HCT116 (cell line): ENCODE measurements around the gene KCND2. TPM values are rescaled to one million over a fixed set of nuclear protein-coding genes. Genes with fewer than 3 reads are reported as not detected.

ENCODE experiments used
- ATAC-seq: fragments of 200-7000 bp; cut with Tn5 transposase; 2 replicates; pipeline ENCODE4 v1.9.1; 2020; ENCODE audit warnings: mild to moderate bottlenecking, moderate library complexity
- BruUV-seq: library from RNA; stranded (reverse); fragments of 400-500 nt; replicated peaks from 2 replicates; lab custom pipeline; 2021; lab: Mats Ljungman, UMichigan
- CTCF ChIA-PET: fragments of 300-600 bp; sonication (Branson Sonifier 250); formaldehyde crosslinking; loops from one replicate; lab custom pipeline; 2021; ENCODE audit warnings: antibody characterized with exemption; lab: Charles Lee
- POLR2A ChIA-PET: fragments of 300-600, 350-600 bp; sonication (Branson Sonifier 250); formaldehyde crosslinking; loops from one replicate; lab custom pipeline; 2021; ENCODE audit warnings: antibody characterized with exemption; lab: Charles Lee
- RAD21 ChIA-PET, 2 experiments: fragments of 300-600 bp; sonication (Branson Sonifier 250); formaldehyde crosslinking; loops; one replicate each; lab custom pipeline; 2023; ENCODE audit warnings: low total read pairs in 2 of 2; ENCODE audit not compliant: uncharacterized antibody in 2 of 2, unreplicated experiment in 2 of 2, low non-redundant PET in 1 of 2; lab: Charles Lee
- DNase-seq: peaks from one replicate; pipeline ENCODE4 v3.0.0-alpha.2; 2010; ENCODE audit warnings: low read depth, low spot score
- H2AFZ ChIP-seq: fragments of 200-600 bp; shearing (Covaris generic), sonication (generic); 2 replicates; pipeline ENCODE4 v1.6.1; 2017; ENCODE audit warnings: low read depth, mixed run types, mixed read lengths, antibody characterized with exemption, low read length; ENCODE audit not compliant: poor library complexity, severe bottlenecking
- H3K27ac ChIP-seq: 2 replicates; pipeline ENCODE4 v1.5.1; 2012; ENCODE audit warnings: low read depth, low read length
- H3K27me3 ChIP-seq: fragments of 200-600 bp; sonication (generic); 2 replicates; pipeline ENCODE4 v1.6.1; 2016; ENCODE audit warnings: mixed run types, low read length, mixed read lengths; ENCODE audit not compliant: insufficient read depth
- H3K36me3 ChIP-seq, 2 experiments: fragments of 200-500 bp in 1 of 2; fragments of 200-600 bp in 1 of 2; sonication (Bioruptor generic) in 1 of 2; sonication (generic) in 1 of 2; 2 replicates each; pipeline versions ENCODE4 v1.5.1 to v1.6.1; 2014 to 2016; ENCODE audit warnings: low read length in 2 of 2, inconsistent platforms in 1 of 2, mixed read lengths in 1 of 2, mixed run types in 1 of 2; ENCODE audit not compliant: insufficient read depth in 2 of 2, control insufficient read depth in 1 of 2
- H3K4me1 ChIP-seq, 2 experiments: fragments of 200-600 bp in 1 of 2; sonication (generic) in 1 of 2; 2 replicates each; pipeline versions ENCODE4 v1.5.1 to v1.6.1; 2012 to 2017; ENCODE audit warnings: low read length in 2 of 2, inconsistent platforms in 1 of 2, mild to moderate bottlenecking in 1 of 2, mixed read lengths in 1 of 2, mixed run types in 1 of 2, moderate library complexity in 1 of 2; ENCODE audit not compliant: insufficient read depth in 2 of 2, control insufficient read depth in 1 of 2
- H3K4me2 ChIP-seq: fragments of 200-600 bp; sonication (generic); 2 replicates; pipeline ENCODE4 v1.6.1; 2017; ENCODE audit warnings: mixed run types, low read length, mixed read lengths
- H3K4me3 ChIP-seq, 2 experiments: fragments of 200-600 bp in 1 of 2; sonication (generic) in 1 of 2; replicated peaks in 1 of 2; 2 replicates each; pipeline ENCODE4 v1.5.1; 2011 to 2016; ENCODE audit warnings: low read length in 2 of 2, control low read depth in 1 of 2, low read depth in 1 of 2, mild to moderate bottlenecking in 1 of 2, mixed read lengths in 1 of 2, mixed run types in 1 of 2
- H3K79me2 ChIP-seq: fragments of 200-600 bp; sonication (generic); 2 replicates; pipeline ENCODE4 v1.6.1; 2017; ENCODE audit warnings: mild to moderate bottlenecking, mixed run types, low read length, moderate library complexity, mixed read lengths; ENCODE audit not compliant: insufficient read depth
- H3K9ac ChIP-seq: fragments of 200-600 bp; sonication (generic); 2 replicates; pipeline ENCODE4 v1.6.1; 2016; ENCODE audit warnings: low read length, mixed read lengths
- H3K9me2 ChIP-seq: fragments of 200-600 bp; sonication (generic), shearing (Covaris generic); 2 replicates; pipeline ENCODE4 v1.6.1; 2017; ENCODE audit warnings: mixed run types, mild to moderate bottlenecking, moderate library complexity; ENCODE audit not compliant: insufficient read depth
- H3K9me3 ChIP-seq, 2 experiments: fragments of 200-500 bp in 1 of 2; fragments of 200-600 bp in 1 of 2; sonication (Bioruptor generic) in 1 of 2; sonication (generic) in 1 of 2; 2 replicates each; pipeline ENCODE4 v1.6.1; 2014 to 2017; ENCODE audit warnings: low read length in 2 of 2, mixed read lengths in 2 of 2, inconsistent platforms in 1 of 2, low read depth in 1 of 2, mild to moderate bottlenecking in 1 of 2, mixed run types in 1 of 2, moderate library complexity in 1 of 2; ENCODE audit not compliant: control insufficient read depth in 1 of 2, insufficient read depth in 1 of 2
- H4K20me1 ChIP-seq: fragments of 200-600 bp; sonication (generic), shearing (Covaris generic); 2 replicates; pipeline ENCODE4 v1.6.1; 2017; ENCODE audit warnings: mixed run types, mild to moderate bottlenecking, moderate library complexity; ENCODE audit not compliant: insufficient read depth
- CBX3 ChIP-seq: IDR thresholded peaks from 2 replicates; pipeline ENCODE4 v1.6.1; 2012; ENCODE audit warnings: low read depth
- ELF1 ChIP-seq: IDR thresholded peaks from 2 replicates; pipeline ENCODE4 v1.6.1; 2012; ENCODE audit warnings: low read depth, borderline replicate concordance
- EZH2phosphoT487 ChIP-seq: fragments of 200-600 bp; IDR thresholded peaks from 2 replicates; pipeline ENCODE4 v1.6.1; 2018; ENCODE audit warnings: antibody characterized with exemption, borderline replicate concordance
- FOSL1 ChIP-seq: IDR thresholded peaks from 2 replicates; pipeline ENCODE4 v1.6.1; 2012; ENCODE audit warnings: low read depth
- SRF ChIP-seq: IDR thresholded peaks from 2 replicates; pipeline ENCODE4 v1.6.1; 2012; ENCODE audit warnings: low read depth
- TCF7L2 ChIP-seq: IDR thresholded peaks from 2 replicates; pipeline ENCODE4 v1.7.0; 2011; ENCODE audit warnings: borderline replicate concordance, inconsistent platforms; ENCODE audit not compliant: insufficient read depth, insufficient read length; ENCODE audit errors: extremely low read depth
- ZFX ChIP-seq: fragments of 450-650 bp; IDR thresholded peaks from 2 replicates; pipeline ENCODE4 v1.6.1; 2017
- ZNF274 ChIP-seq: fragments of 200-500 bp; sonication (Bioruptor generic); IDR thresholded peaks from 2 replicates; pipeline ENCODE4 v1.6.1; 2014; ENCODE audit warnings: mild to moderate bottlenecking, low read depth, low read length, inconsistent platforms
- intact Hi-C: fragments of 100-400 bp; cut with micrococcal nuclease; formaldehyde crosslinking; loops from 2 replicates; pipeline ENCODE4 v1.10.0; 2022
- total RNA-seq: library from RNA; stranded (reverse); gene quantifications from one replicate; pipeline ENCODE4 v1.2.1, GENCODE V29; 2021; ENCODE audit not compliant: unreplicated experiment
- TF ChIP-seq, protein P1 (sequence below): IDR thresholded peaks from 2 replicates; pipeline ENCODE4 v1.6.1; 2012; ENCODE audit warnings: low read depth

The KCND2 gene
- total RNA-seq, 1 experiment from 2014 or later, result 0.05 TPM

- Histone ChIP-seq H2AFZ (no peak overlapping the region), H4K20me1 (no peaks in the 10 kb centered on the region), H3K9me2 (no peaks in the 10 kb centered on the region), H3K4me1 (no peaks in the 10 kb centered on the region), H3K36me3 (no peaks in the 10 kb centered on the region), H3K9me3 (no peaks in the 10 kb centered on the region), H3K4me2 (no peak overlapping the region), H3K27ac (no peak overlapping the region), H3K27me3 (no peaks in the 10 kb centered on the region), H3K9ac (no peak overlapping the region), H3K4me3 (no peak overlapping the region), H3K79me2 (no peaks in the 10 kb centered on the region)
- ChIA-PET CTCF (no interaction called here), POLR2A (no interaction called here), RAD21 (no interaction called here)
- ATAC-seq (no peak), DNase-seq (no peak)
- intact Hi-C loops, result no loop called here
- TF ChIP-seq CBX3, result no peak
- TF ChIP-seq EZH2phosphoT487, result no peak
- no peak for TF ChIP-seq SRF
- TF ChIP-seq, protein P1, sequence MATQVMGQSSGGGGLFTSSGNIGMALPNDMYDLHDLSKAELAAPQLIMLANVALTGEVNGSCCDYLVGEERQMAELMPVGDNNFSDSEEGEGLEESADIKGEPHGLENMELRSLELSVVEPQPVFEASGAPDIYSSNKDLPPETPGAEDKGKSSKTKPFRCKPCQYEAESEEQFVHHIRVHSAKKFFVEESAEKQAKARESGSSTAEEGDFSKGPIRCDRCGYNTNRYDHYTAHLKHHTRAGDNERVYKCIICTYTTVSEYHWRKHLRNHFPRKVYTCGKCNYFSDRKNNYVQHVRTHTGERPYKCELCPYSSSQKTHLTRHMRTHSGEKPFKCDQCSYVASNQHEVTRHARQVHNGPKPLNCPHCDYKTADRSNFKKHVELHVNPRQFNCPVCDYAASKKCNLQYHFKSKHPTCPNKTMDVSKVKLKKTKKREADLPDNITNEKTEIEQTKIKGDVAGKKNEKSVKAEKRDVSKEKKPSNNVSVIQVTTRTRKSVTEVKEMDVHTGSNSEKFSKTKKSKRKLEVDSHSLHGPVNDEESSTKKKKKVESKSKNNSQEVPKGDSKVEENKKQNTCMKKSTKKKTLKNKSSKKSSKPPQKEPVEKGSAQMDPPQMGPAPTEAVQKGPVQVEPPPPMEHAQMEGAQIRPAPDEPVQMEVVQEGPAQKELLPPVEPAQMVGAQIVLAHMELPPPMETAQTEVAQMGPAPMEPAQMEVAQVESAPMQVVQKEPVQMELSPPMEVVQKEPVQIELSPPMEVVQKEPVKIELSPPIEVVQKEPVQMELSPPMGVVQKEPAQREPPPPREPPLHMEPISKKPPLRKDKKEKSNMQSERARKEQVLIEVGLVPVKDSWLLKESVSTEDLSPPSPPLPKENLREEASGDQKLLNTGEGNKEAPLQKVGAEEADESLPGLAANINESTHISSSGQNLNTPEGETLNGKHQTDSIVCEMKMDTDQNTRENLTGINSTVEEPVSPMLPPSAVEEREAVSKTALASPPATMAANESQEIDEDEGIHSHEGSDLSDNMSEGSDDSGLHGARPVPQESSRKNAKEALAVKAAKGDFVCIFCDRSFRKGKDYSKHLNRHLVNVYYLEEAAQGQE, result no peak
- no peak for TF ChIP-seq FOSL1
- TF ChIP-seq ZNF274, result no peak
- TF ChIP-seq ELF1, result no peak
- TF ChIP-seq ZFX, result no peak
- TF ChIP-seq TCF7L2, result no peak
- BruUV-seq, result no TSS peak
Measured at GRCh38 chr7:120413164-120413563, 140.2 kb downstream of the KCND2 start.
